ENCODE measurements around the gene HHAT. TPM values are rescaled to one million over a fixed set of nuclear protein-coding genes. Genes with fewer than 3 reads are reported as not detected.

HHAT gene
- total and polyA plus RNA-seq, 2 of the 13 experiments (the other 11 are each of a cell fraction or from before 2014, with no cell fraction given), result 2.6 to 4.9 TPM

- no peak for TF ChIP-seq GABPB1 (CRISPR knock-in tag; IDR thresholded peaks at IDR 0.05)
- TF ChIP-seq ZNF24 (IDR thresholded peaks at IDR 0.05), result no peak
- TF ChIP-seq ZNF292 (CRISPR knock-in tag; IDR thresholded peaks at IDR 0.05; ENCODE audit: borderline replicate concordance, low read depth), result no peak
- TF ChIP-seq BHLHE40 (IDR thresholded peaks at IDR 0.05; ENCODE audit: low read length), result no peak
Observed at GRCh38 chr1:210437781-210438180, 109.1 kb downstream of the HHAT start (continued).

- H3K4me2 ChIP-seq (ENCODE audit: low read depth, low read length), result no peak overlapping the region
- BruUV-seq (replicated peaks), result no TSS peak
- in situ Hi-C loops (cut with HindIII; ENCODE audit: extremely low pct_ligation_motif_present, low pct_unique_long_range_greater_than_20kb) (no loop called here), intact Hi-C loops (cut with micrococcal nuclease; ENCODE audit: unreplicated experiment) (no loop called here)
- DNase-seq (ENCODE audit: low spot score) (no peak), ATAC-seq (no peak), FAIRE-seq (no peak)
- no peaks in the 10 kb centered on the region for H3K27me3 ChIP-seq (ENCODE audit: control insufficient read depth in 1 of 2, insufficient read depth in 2 of 2, low read length in 2 of 2)
- TF ChIP-seq ZEB1 (IDR thresholded peaks at IDR 0.05; ENCODE audit: insufficient replicate concordance, low read depth), result no peak
- H3K9me3 ChIP-seq (ENCODE audit: low read length), result no peaks in the 10 kb centered on the region
- ChIA-PET CTCF (ENCODE audit: low intra/inter-chr PET ratio, low total read pairs) (no interaction called here), POLR2A (no interaction called here)
- no peak overlapping the region for H3K4me3 ChIP-seq (replicated peaks in 1 of 3; ENCODE audit: insufficient read depth in 1 of 3, low read depth in 2 of 3, low read length in 3 of 3)
- H3K36me3 ChIP-seq (replicated peaks in 1 of 2; ENCODE audit: control insufficient read depth in 1 of 2, insufficient read depth in 2 of 2, low read length in 2 of 2), result no peaks in the 10 kb centered on the region
- H3K9ac ChIP-seq (ENCODE audit: insufficient read depth, low read depth, low read length), result no peak overlapping the region
- H3K79me2 ChIP-seq (ENCODE audit: insufficient read depth, low read length), result no peaks in the 10 kb centered on the region
- no peaks in the 10 kb centered on the region for H3K4me1 ChIP-seq (ENCODE audit: insufficient read depth, low read length)
- H2AFZ ChIP-seq (ENCODE audit: low read length), result no peak overlapping the region
- no peak overlapping the region for H3K27ac ChIP-seq (ENCODE audit: extremely low read length, insufficient read depth, low read length)
- WGBS (ENCODE audit: low lambda C conversion rate), result 42% methylated on average over 7 of the region's 7 CpGs
- H4K20me1 ChIP-seq (ENCODE audit: insufficient read depth, low read length), result no peaks in the 10 kb centered on the region
Observed at GRCh38 chr1:210438928-210439841, 110.5 kb downstream of the HHAT start.

GRCh38 chr1:210440081-210440480 is 111.4 kb downstream of the HHAT start:
- CTCF ChIA-PET (ENCODE audit: low intra/inter-chr PET ratio, low total read pairs), result no interaction called here
- Histone ChIP-seq H3K4me1 (ENCODE audit: insufficient read depth, low read length) (no peaks in the 10 kb centered on the region), H3K36me3 (replicated peaks in 1 of 2; ENCODE audit: control insufficient read depth in 1 of 2, insufficient read depth in 2 of 2, low read length in 2 of 2) (no peaks in the 10 kb centered on the region), H3K9ac (ENCODE audit: insufficient read depth, low read depth, low read length) (no peak overlapping the region), H3K4me3 (replicated peaks in 1 of 3; ENCODE audit: insufficient read depth in 1 of 3, low read depth in 2 of 3, low read length in 3 of 3) (no peak overlapping the region), H4K20me1 (ENCODE audit: insufficient read depth, low read length) (no peaks in the 10 kb centered on the region), H3K4me2 (ENCODE audit: low read depth, low read length) (no peak overlapping the region), H3K79me2 (ENCODE audit: insufficient read depth, low read length) (no peaks in the 10 kb centered on the region), H3K27ac (ENCODE audit: extremely low read length, insufficient read depth, low read length) (no peak overlapping the region), H3K9me3 (ENCODE audit: low read length) (no peaks in the 10 kb centered on the region), H2AFZ (ENCODE audit: low read length) (no peak overlapping the region), H3K27me3 (ENCODE audit: control insufficient read depth in 1 of 2, insufficient read depth in 2 of 2, low read length in 2 of 2) (no peaks in the 10 kb centered on the region)
- BruUV-seq (replicated peaks), result no TSS peak
- intact Hi-C loops (cut with micrococcal nuclease; ENCODE audit: unreplicated experiment) (no loop called here), in situ Hi-C loops (cut with HindIII; ENCODE audit: extremely low pct_ligation_motif_present, low pct_unique_long_range_greater_than_20kb) (no loop called here)
- POLR2A ChIA-PET, result no interaction called here
- ATAC-seq (no peak), DNase-seq (ENCODE audit: low spot score) (no peak), FAIRE-seq (no peak)
- 70% methylated on average over 3 of the region's 3 CpGs for WGBS (ENCODE audit: low lambda C conversion rate)
- TF ChIP-seq HNRNPUL1 (IDR thresholded peaks at IDR 0.05; ENCODE audit: low read depth, low read length) (no peak), NFATC3 (CRISPR knock-in tag; IDR thresholded peaks at IDR 0.05) (no peak), ZNF225 (CRISPR knock-in tag; IDR thresholded peaks at IDR 0.05) (no peak), JARID2 (CRISPR knock-in tag; IDR thresholded peaks at IDR 0.05; ENCODE audit: insufficient replicate concordance) (no peak)
